BLaER1 treated with 17β-estradiol and CSF1 and Interleukin-3, amounts not matched to agents 10 nM and 100 nM (cell line): Measurements from ENCODE around the gene FARP1.

Experiments used
- H3K27ac ChIP-seq, 11 experiments: shearing (Covaris generic); formaldehyde crosslinking; 2 replicates each; pipeline ENCODE4 v1.8.1; 2022
- H3K27me3 ChIP-seq, 11 experiments: shearing (Covaris generic); formaldehyde crosslinking; 2 replicates each; pipeline ENCODE4 v1.8.1; 2022
- H3K36me3 ChIP-seq, 11 experiments: shearing (Covaris generic); formaldehyde crosslinking; 2 replicates each; pipeline ENCODE4 v1.8.1; 2022
- H3K4me1 ChIP-seq, 10 experiments: shearing (Covaris generic); formaldehyde crosslinking; 2 replicates each; pipeline ENCODE4 v1.8.1; 2022
- H3K4me2 ChIP-seq, 11 experiments: shearing (Covaris generic); formaldehyde crosslinking; 2 replicates each; pipeline ENCODE4 v1.8.1; 2022
- H3K4me3 ChIP-seq, 10 experiments: shearing (Covaris generic); formaldehyde crosslinking; 2 replicates each; pipeline ENCODE4 v1.8.1; 2022
- H3K9ac ChIP-seq, 11 experiments: shearing (Covaris generic); formaldehyde crosslinking; 2 replicates each; pipeline ENCODE4 v1.8.1; 2022
- H3K9me3 ChIP-seq, 11 experiments: shearing (Covaris generic); formaldehyde crosslinking; replicated peaks in 1 of 11; 2 replicates each; pipeline ENCODE4 v1.8.1; 2022
- H4K20me1 ChIP-seq, 11 experiments: shearing (Covaris generic); formaldehyde crosslinking; 2 replicates each; pipeline ENCODE4 v1.8.1; 2022
- Cebpa-rat ChIP-seq, 11 experiments: shearing (Covaris generic); IDR thresholded peaks; 2 replicates each; pipeline ENCODE4 v1.8.1; 2022

Gene FARP1

GRCh38 chr13:98289339-98289945 is 146.5 kb downstream of the FARP1 start:
- H3K4me3 ChIP-seq: no peak overlapping the region
- no peak for TF ChIP-seq Cebpa-rat (IDR thresholded peaks at IDR 0.05)
- H3K27me3 ChIP-seq: no peaks in the 10 kb centered on the region
- no peak overlapping the region for H3K4me2 ChIP-seq
- peaks cover 0 to 19% (median 0%) of the 10 kb centered on the region in 11 experiments; a peak in 2 of 22 replicates for H4K20me1 ChIP-seq
- H3K4me1 ChIP-seq: peaks cover 0 to 16% (median 6%) of the 10 kb centered on the region in 10 experiments; a peak in 9 of 20 replicates
- no peak overlapping the region for H3K9ac ChIP-seq
- H3K9me3 ChIP-seq: peaks cover 0 to 8% (median 5%) of the 10 kb centered on the region in 11 experiments; a peak in 7 of 22 replicates
- H3K27ac ChIP-seq: no peak overlapping the region
- peaks cover 0 to 17% (median 0%) of the 10 kb centered on the region in 11 experiments; a peak in 2 of 22 replicates for H3K36me3 ChIP-seq

- H3K4me3 ChIP-seq: no peak overlapping the region
- peaks cover 0 to 13% (median 6%) of the 10 kb centered on the region in 10 experiments; a peak in 9 of 20 replicates for H3K4me1 ChIP-seq
- H3K9ac ChIP-seq: no peak overlapping the region
- no peak for TF ChIP-seq Cebpa-rat (IDR thresholded peaks at IDR 0.05)
- H3K36me3 ChIP-seq: peaks cover 0 to 17% (median 0%) of the 10 kb centered on the region in 11 experiments; a peak in 2 of 22 replicates
- peaks cover 0 to 22% (median 0%) of the 10 kb centered on the region in 11 experiments; a peak in 2 of 22 replicates for H4K20me1 ChIP-seq
- H3K9me3 ChIP-seq: peaks cover 0 to 8% (median 5%) of the 10 kb centered on the region in 11 experiments; a peak in 7 of 22 replicates
- no peaks in the 10 kb centered on the region for H3K27me3 ChIP-seq
- no peak overlapping the region for H3K4me2 ChIP-seq
- no peak overlapping the region for H3K27ac ChIP-seq
Observed at GRCh38 chr13:98290261-98290660, 147.4 kb downstream of the FARP1 start.

GRCh38 chr13:98291658-98292057 is 148.8 kb downstream of the FARP1 start:
- Histone ChIP-seq H3K4me1 (peaks cover 0 to 6% (median 0%) of the 10 kb centered on the region in 10 experiments; a peak in 1 of 20 replicates), H3K27me3 (no peaks in the 10 kb centered on the region), H3K4me3 (no peak overlapping the region), H3K27ac (no peak overlapping the region), H3K4me2 (no peak overlapping the region), H3K36me3 (peaks cover 0 to 17% (median 0%) of the 10 kb centered on the region in 11 experiments; a peak in 2 of 22 replicates), H3K9me3 (peaks cover 0 to 8% (median 5%) of the 10 kb centered on the region in 11 experiments; a peak in 7 of 22 replicates), H4K20me1 (peaks cover 0 to 34% (median 0%) of the 10 kb centered on the region in 11 experiments; a peak in 4 of 22 replicates), H3K9ac (no peak overlapping the region)
- TF ChIP-seq Cebpa-rat (IDR thresholded peaks at IDR 0.05): no peak

- Histone ChIP-seq H3K4me2 (no peak overlapping the region), H4K20me1 (peaks cover 0 to 49% (median 0%) of the 10 kb centered on the region in 11 experiments; a peak in 4 of 22 replicates), H3K4me1 (peaks cover 0 to 5% (median 0%) of the 10 kb centered on the region in 10 experiments; a peak in 1 of 20 replicates), H3K36me3 (peaks cover 0 to 17% (median 0%) of the 10 kb centered on the region in 11 experiments; a peak in 2 of 22 replicates), H3K4me3 (no peak overlapping the region), H3K9me3 (peaks cover 0 to 8% (median 5%) of the 10 kb centered on the region in 11 experiments; a peak in 7 of 22 replicates), H3K27ac (no peak overlapping the region), H3K9ac (no peak overlapping the region), H3K27me3 (no peaks in the 10 kb centered on the region)
- TF ChIP-seq Cebpa-rat (IDR thresholded peaks at IDR 0.05): no peak
Observed at GRCh38 chr13:98293103-98293502, 150.2 kb downstream of the FARP1 start.

- H3K27ac ChIP-seq: no peak overlapping the region
- H3K4me2 ChIP-seq: no peak overlapping the region
Observed at GRCh38 chr13:98293570-98294142, 150.8 kb downstream of the FARP1 start.

GRCh38 chr13:98295371-98295770 is 152.5 kb downstream of the FARP1 start:
- H3K27me3 ChIP-seq: no peaks in the 10 kb centered on the region
- H3K4me1 ChIP-seq: peaks cover 0 to 6% (median 0%) of the 10 kb centered on the region in 10 experiments; a peak in 3 of 20 replicates
- H3K27ac ChIP-seq: no peak overlapping the region
- H3K4me2 ChIP-seq: no peak overlapping the region
- H3K9ac ChIP-seq: no peak overlapping the region
- peaks cover 0 to 71% (median 0%) of the 10 kb centered on the region in 11 experiments; a peak in 5 of 22 replicates for H4K20me1 ChIP-seq
- H3K9me3 ChIP-seq: peaks cover 0 to 3% (median under 1%) of the 10 kb centered on the region in 11 experiments; a peak in 5 of 22 replicates
- TF ChIP-seq Cebpa-rat (IDR thresholded peaks at IDR 0.05): no peak
- H3K4me3 ChIP-seq: no peak overlapping the region
- peaks cover 0 to 5% (median 0%) of the 10 kb centered on the region in 11 experiments; a peak in 1 of 22 replicates for H3K36me3 ChIP-seq

More at GRCh38 chr13:98293570-98294142, 150.8 kb downstream of the FARP1 start:
- Histone ChIP-seq H3K9me3 (peaks cover 0 to 8% (median 5%) of the 10 kb centered on the region in 11 experiments; a peak in 7 of 22 replicates), H3K9ac (no peak overlapping the region), H3K4me1 (no peaks in the 10 kb centered on the region), H4K20me1 (peaks cover 0 to 54% (median 0%) of the 10 kb centered on the region in 11 experiments; a peak in 4 of 22 replicates), H3K4me3 (no peak overlapping the region), H3K27me3 (no peaks in the 10 kb centered on the region), H3K36me3 (peaks cover 0 to 17% (median 0%) of the 10 kb centered on the region in 11 experiments; a peak in 2 of 22 replicates)
- no peak for TF ChIP-seq Cebpa-rat (IDR thresholded peaks at IDR 0.05)

- no peak overlapping the region for H3K4me3 ChIP-seq
- no peaks in the 10 kb centered on the region for H3K27me3 ChIP-seq
- peaks cover 0 to 6% (median 0%) of the 10 kb centered on the region in 10 experiments; a peak in 3 of 20 replicates for H3K4me1 ChIP-seq
- H4K20me1 ChIP-seq: peaks cover 0 to 82% (median 0%) of the 10 kb centered on the region in 11 experiments; a peak in 6 of 22 replicates
- no peaks in the 10 kb centered on the region; a peak in 1 of 22 replicates for H3K36me3 ChIP-seq
- no peak overlapping the region for H3K27ac ChIP-seq
- no peak for TF ChIP-seq Cebpa-rat (IDR thresholded peaks at IDR 0.05)
- no peak overlapping the region for H3K9ac ChIP-seq
- H3K9me3 ChIP-seq: no peaks in the 10 kb centered on the region
- no peak overlapping the region for H3K4me2 ChIP-seq
Observed at GRCh38 chr13:98297051-98297450, 154.2 kb downstream of the FARP1 start.

- peaks cover 0 to 11% (median 0%) of the 10 kb centered on the region in 10 experiments; a peak in 4 of 20 replicates for H3K4me1 ChIP-seq
- H3K9ac ChIP-seq: no peak overlapping the region
- no peak overlapping the region for H3K27ac ChIP-seq
- peaks cover 0 to 82% (median 0%) of the 10 kb centered on the region in 11 experiments; a peak in 6 of 22 replicates for H4K20me1 ChIP-seq
- TF ChIP-seq Cebpa-rat (IDR thresholded peaks at IDR 0.05): no peak
- no peaks in the 10 kb centered on the region for H3K27me3 ChIP-seq
- H3K4me2 ChIP-seq: no peak overlapping the region
- no peaks in the 10 kb centered on the region; a peak in 1 of 22 replicates for H3K36me3 ChIP-seq
- H3K9me3 ChIP-seq: no peaks in the 10 kb centered on the region
- H3K4me3 ChIP-seq: no peak overlapping the region
Observed at GRCh38 chr13:98297745-98298144, 154.9 kb downstream of the FARP1 start.

GRCh38 chr13:98298599-98298998 is 155.7 kb downstream of the FARP1 start:
- Histone ChIP-seq H3K36me3 (no peaks in the 10 kb centered on the region; a peak in 1 of 22 replicates), H4K20me1 (peaks cover 0 to 83% (median 0%) of the 10 kb centered on the region in 11 experiments; a peak in 6 of 22 replicates), H3K9me3 (no peaks in the 10 kb centered on the region), H3K4me1 (peaks cover 0 to 11% (median 0%) of the 10 kb centered on the region in 10 experiments; a peak in 4 of 20 replicates), H3K27me3 (no peaks in the 10 kb centered on the region), H3K27ac (no peak overlapping the region), H3K4me2 (no peak overlapping the region), H3K4me3 (no peak overlapping the region), H3K9ac (no peak overlapping the region)
- no peak for TF ChIP-seq Cebpa-rat (IDR thresholded peaks at IDR 0.05)
